ENCODE measurements around the gene ADSL.

GRCh38 chr22:40409613-40410113, 63.4 kb downstream of the ADSL start:
- no peak for TF ChIP-seq EZH2 (IDR thresholded peaks at IDR 0.05; ENCODE audit: insufficient read depth, poor library complexity, severe bottlenecking)
- TF ChIP-seq EZH2phosphoT487 (IDR thresholded peaks at IDR 0.05; ENCODE audit: insufficient read depth, low read depth) = no peak

Data from GM23248 (cell line).